ENCODE data around the gene BAAT. TPM values are rescaled to one million over a fixed set of nuclear protein-coding genes. Genes with fewer than 3 reads are reported as not detected.
A peak's percentile ranks its signal among the peaks of the same experiment; 100 is the strongest.

BAAT gene
- total and polyA plus RNA-seq, 9 of the 15 experiments (the other 6 are each of a cell fraction or from before 2014, with no cell fraction given): 0.17 to 0.76 (median 0.32) TPM

GRCh38 chr9:101398068-101398929 lies 13.5 kb upstream of the BAAT start, which contains the start of the genes MRPL50 and ZNF189 (continued):
- no peak for TF ChIP-seq WHSC1 (IDR thresholded peaks at IDR 0.05; ENCODE audit: low read length)
- no peak for TF ChIP-seq MEIS2 (IDR thresholded peaks at IDR 0.05; ENCODE audit: partially characterized antibody)
- TF ChIP-seq TEAD4 (IDR thresholded peaks at IDR 0.05; ENCODE audit: low read length): no peak
- no peak for TF ChIP-seq TEAD4 (CRISPR knock-in tag; IDR thresholded peaks at IDR 0.05; ENCODE audit: borderline replicate concordance)
- no peak for TF ChIP-seq SMARCE1 (IDR thresholded peaks at IDR 0.05)
- TF ChIP-seq NKRF (IDR thresholded peaks at IDR 0.05; ENCODE audit: borderline replicate concordance): peak; percentile 75; the same call in 1 of the 2 replicates
- no peak for TF ChIP-seq THAP7 (CRISPR knock-in tag; IDR thresholded peaks at IDR 0.05)
- no peak for TF ChIP-seq HMGXB4 (CRISPR knock-in tag; IDR thresholded peaks at IDR 0.05)
- TF ChIP-seq RHOXF2B (CRISPR knock-in tag; conservative IDR thresholded peaks at IDR 0.05): no peak
- TF ChIP-seq KAT2B (IDR thresholded peaks at IDR 0.05; ENCODE audit: low read depth, low read length): no peak
- TF ChIP-seq JUN (IDR thresholded peaks at IDR 0.05; ENCODE audit: borderline replicate concordance, low read depth, low read length): peak; percentile 56; the same call in 1 of the 2 replicates
- TF ChIP-seq JUN (CRISPR knock-in tag; IDR thresholded peaks at IDR 0.05; ENCODE audit: borderline replicate concordance): no peak
- TF ChIP-seq HDAC2 (IDR thresholded peaks at IDR 0.05): peak; percentile 18; the same call in 1 of the 2 replicates
- TF ChIP-seq SRSF9 (IDR thresholded peaks at IDR 0.05; ENCODE audit: borderline replicate concordance, low read depth, low read length): no peak
- no peak for TF ChIP-seq ZNF707 (CRISPR knock-in tag; conservative IDR thresholded peaks at IDR 0.05)
- TF ChIP-seq EP400 (IDR thresholded peaks at IDR 0.05): peak; percentile 89
- no peak for TF ChIP-seq PREB (CRISPR knock-in tag; IDR thresholded peaks at IDR 0.05)
- no peak for TF ChIP-seq RAD21 (CRISPR knock-in tag; conservative IDR thresholded peaks at IDR 0.05 in 1 of 2, IDR thresholded peaks at IDR 0.05 in 1 of 2)
- TF ChIP-seq ZNF655 (CRISPR knock-in tag; IDR thresholded peaks at IDR 0.05): no peak
- peak; percentile 63; the same call in 1 of the 2 replicates for TF ChIP-seq MTA3 (IDR thresholded peaks at IDR 0.05; ENCODE audit: borderline replicate concordance)
- TF ChIP-seq PHF21A (IDR thresholded peaks at IDR 0.05; ENCODE audit: borderline replicate concordance, low read depth): no peak
- TF ChIP-seq RNF2 (IDR thresholded peaks at IDR 0.05): 0 out of 2 replicates have a peak, but pooled peaks have one; percentile 55

All from K562 (cell line).